ENCODE results near the gene PRKCH.
"Not testable (repeated sequence)": the region's sequence is repeated elsewhere in the genome, so short reads cannot be mapped to it uniquely, and the experiment has no call there.

GRCh38 chr14:61529360-61529759 lies 208.0 kb downstream of the PRKCH start:
- TF ChIP-seq, protein P1, sequence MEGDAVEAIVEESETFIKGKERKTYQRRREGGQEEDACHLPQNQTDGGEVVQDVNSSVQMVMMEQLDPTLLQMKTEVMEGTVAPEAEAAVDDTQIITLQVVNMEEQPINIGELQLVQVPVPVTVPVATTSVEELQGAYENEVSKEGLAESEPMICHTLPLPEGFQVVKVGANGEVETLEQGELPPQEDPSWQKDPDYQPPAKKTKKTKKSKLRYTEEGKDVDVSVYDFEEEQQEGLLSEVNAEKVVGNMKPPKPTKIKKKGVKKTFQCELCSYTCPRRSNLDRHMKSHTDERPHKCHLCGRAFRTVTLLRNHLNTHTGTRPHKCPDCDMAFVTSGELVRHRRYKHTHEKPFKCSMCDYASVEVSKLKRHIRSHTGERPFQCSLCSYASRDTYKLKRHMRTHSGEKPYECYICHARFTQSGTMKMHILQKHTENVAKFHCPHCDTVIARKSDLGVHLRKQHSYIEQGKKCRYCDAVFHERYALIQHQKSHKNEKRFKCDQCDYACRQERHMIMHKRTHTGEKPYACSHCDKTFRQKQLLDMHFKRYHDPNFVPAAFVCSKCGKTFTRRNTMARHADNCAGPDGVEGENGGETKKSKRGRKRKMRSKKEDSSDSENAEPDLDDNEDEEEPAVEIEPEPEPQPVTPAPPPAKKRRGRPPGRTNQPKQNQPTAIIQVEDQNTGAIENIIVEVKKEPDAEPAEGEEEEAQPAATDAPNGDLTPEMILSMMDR (conservative IDR thresholded peaks at IDR 0.05; ENCODE audit: low read depth, low read length), result not testable (repeated sequence)
- not testable (repeated sequence) for TF ChIP-seq EZH2phosphoT487 (IDR thresholded peaks at IDR 0.05; ENCODE audit: borderline replicate concordance, low read length)
